HG02763 (cell line): ENCODE measurements around the gene SLC38A3.
A peak's percentile ranks its signal among the peaks of the same experiment; 100 is the strongest.
"Not testable (repeated sequence)": the region's sequence is repeated elsewhere in the genome, so short reads cannot be mapped to it uniquely, and the experiment has no call there.

Experiments
- ATAC-seq: cut with Tn5 transposase; IDR thresholded peaks from one replicate; pipeline ENCODE4 v1.9.1; 2021; ENCODE audit warnings: mild to moderate bottlenecking, moderate library complexity; ENCODE audit not compliant: unreplicated experiment

Gene SLC38A3

DNA sequence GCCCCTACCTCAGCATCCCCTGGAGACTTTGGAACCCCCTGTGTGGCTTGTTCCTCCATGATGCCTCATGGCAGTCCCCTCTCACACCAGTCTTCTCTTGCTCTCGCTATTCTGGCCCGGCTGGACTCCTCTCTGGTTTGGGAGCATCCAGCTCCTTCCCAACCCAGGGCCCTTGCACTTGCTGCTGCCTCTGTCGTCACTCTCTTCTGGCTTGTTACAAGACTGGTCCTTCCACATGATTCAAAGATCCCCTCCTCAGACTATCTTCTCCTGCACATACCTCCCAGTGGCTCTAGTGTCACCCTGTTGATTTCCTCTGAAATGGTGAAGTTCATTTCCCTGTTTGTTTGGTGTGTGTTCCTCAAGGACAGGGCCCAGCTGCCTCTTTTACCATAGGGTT is 24.4 kb downstream of the SLC38A3 start:
- no peak for ATAC-seq

DNA sequence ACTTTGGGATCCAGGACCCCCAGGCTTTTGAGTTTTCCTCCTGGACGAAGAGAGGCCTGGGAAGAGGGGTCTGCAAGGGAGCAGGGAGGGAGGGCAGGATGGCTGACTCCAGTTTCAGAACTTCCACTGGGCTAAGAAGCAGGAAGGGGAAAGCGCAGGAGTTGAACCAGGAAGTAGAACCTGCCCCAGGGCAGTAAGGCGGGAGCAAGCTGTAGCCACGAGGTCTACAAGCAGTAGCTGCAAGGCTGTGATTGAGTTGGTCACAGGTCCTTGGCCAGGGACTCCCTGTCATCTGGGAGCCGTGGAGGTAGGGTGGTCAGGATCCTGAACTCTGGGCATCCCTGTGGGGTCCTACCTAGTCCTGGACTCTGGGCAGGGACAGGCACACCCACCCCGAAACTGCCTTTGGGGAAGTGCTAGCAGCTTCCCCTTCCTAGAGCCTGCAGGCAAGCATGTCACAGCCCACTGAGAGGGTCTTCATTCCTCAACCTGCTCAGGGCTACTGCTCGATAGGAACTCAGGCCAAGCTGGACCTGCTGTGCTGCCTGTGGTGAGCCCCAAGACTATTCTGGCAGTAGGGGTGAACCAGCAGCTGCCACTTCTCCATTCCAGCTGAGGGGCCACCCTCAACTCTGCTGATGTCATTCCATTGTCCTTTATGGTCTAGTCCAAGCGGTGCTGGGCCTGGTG is 25.2 kb downstream of the SLC38A3 start:
- ATAC-seq: no peak

DNA sequence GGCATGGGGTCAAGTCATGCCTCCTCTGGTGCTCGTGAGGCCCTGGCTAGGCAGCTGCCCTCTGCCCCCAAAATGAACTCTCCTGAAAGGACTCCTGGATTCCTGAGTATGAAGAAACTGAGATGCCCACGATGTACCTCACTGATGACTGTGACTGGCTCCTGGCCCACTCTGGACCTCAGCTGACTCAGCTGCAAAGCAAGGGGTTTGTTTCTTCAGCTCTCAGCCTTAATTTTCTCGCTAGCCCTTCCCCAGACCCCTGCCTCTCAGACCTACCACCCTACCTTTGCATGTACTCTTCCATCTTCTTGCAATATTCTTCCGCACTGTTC is 25.7 kb downstream of the SLC38A3 start:
- ATAC-seq: no peak

DNA sequence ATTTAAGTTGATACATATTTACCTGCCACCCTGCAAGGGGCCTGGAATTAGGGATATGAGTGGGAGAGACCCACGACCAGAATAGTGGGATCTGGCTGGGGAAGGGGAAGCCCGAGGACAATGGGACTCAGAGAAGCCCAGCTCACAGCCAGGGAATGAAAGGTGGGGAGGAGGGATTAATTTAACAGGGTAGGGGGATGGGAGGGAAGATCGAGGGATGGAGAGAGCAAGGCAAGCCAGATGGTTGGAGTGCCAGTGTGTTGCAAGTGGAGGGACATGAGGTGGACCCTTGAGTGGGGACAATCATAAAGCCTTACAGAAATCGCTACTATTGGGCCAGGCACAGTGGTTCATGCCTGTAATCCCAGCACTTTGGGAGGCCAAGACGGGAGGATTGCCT is 26.5 kb downstream of the SLC38A3 start:
- no peak for ATAC-seq

DNA sequence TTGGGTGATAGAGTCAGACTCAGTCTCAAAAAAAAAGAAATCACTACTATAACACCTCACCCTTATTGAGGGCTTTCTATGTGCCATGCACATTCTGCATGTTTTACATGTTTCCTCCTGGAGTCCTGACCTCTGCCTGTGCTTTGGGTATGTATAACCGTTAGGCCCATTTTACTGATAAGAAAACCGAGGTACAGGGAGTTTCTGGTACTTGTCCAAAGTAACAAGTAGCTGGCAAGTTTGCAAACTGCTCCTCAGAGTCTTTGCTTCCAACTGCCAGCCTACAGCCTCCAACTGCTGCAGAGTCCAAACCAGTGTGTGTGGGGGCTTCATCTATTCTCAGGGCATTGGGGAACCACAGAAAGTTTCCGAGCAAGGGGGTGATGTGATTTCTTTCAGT is 27.2 kb downstream of the SLC38A3 start:
- ATAC-seq: no peak

DNA sequence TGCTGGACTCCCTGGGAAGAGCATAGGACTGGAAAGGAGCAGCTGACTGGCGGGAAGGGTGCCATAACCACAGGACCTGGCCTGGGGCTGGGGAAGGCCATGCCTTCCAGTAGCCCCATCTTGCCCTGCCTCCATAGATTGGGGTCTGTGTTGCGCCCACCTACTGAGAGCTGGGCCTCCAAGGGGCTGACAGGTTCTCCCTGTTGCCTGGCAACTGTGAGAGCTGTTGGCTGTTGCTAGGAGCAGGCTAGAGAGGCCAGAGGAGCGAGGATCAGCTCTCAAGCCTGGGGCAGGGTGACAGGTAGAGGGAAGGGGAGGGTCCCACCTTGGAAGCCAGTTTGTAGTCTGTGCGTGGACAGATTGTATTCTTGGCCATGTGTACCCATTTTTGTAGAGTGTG is 28.1 kb downstream of the SLC38A3 start:
- no peak for ATAC-seq

DNA sequence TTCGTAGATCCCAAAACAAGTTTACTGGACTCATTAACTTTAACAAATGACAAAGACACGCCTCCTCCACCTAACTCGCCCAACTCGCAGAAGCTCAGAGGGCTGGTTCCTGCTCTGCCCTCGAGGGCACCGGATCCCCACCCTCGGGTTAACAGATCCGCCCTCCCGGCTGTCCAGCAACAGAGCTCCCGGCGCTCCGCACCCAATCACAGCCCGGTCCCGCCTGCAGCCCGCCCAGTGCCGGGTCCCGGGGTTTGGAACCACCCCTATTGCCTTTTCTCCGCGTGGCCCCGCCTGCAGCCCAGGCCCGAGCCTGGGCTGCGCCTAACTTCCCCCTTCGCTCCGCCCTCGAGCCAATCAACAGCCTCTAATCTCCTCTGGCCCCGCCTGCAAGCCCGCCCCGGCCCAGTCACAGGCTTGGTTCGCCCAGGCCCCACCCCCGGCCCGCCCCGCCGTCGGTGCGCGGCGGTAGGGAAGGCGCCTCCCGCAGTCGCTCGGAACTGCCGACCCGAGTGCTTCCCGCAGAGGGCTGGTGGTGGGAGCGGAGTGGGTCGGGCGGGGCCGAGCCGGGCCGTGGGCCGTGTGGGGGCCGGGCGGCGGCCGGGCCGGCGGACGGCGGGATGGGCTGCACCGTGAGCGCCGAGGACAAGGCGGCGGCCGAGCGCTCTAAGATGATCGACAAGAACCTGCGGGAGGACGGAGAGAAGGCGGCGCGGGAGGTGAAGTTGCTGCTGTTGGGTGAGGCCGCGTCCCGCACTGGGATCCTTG is 30.8 kb downstream of the SLC38A3 start, which contains the start of gene GNAI2:
GNAI2 (plus strand) TSS at position 489 of the 768 bp plus-strand sequence; CDS start at position 621, 132 bp downstream.
- ATAC-seq: peak; percentile 93

DNA sequence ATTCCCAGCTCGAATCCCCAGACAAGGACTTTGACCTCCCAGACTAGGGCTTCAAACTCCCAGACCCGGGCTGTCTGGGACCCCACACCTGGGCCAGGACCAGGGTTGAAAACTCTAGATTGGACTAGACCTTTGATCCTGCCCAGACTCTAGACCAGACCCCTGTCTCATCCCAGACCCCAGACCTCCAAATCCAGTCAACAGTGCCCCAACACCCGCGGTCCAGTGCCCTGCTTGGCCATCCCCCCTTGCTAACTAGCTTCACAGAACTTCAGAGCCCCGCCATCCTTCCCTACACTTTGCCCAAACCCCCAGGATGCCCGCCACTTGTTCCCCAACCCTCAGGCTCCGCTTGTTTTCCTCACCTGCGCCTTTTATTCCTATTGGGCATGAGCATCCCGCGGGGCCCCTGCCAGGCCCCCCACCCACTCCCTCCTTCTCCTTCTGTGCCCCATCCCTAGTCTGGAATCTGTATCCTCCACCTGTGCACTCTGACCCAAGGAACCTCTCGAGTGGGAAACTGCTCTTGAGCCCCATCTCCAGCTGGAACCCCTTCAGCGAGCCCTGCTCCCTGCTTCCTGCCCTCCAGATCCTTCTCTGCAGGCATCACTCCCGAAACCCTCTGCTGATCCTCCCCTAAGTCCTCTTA is 31.5 kb downstream of the SLC38A3 start:
- ATAC-seq: no peak

DNA sequence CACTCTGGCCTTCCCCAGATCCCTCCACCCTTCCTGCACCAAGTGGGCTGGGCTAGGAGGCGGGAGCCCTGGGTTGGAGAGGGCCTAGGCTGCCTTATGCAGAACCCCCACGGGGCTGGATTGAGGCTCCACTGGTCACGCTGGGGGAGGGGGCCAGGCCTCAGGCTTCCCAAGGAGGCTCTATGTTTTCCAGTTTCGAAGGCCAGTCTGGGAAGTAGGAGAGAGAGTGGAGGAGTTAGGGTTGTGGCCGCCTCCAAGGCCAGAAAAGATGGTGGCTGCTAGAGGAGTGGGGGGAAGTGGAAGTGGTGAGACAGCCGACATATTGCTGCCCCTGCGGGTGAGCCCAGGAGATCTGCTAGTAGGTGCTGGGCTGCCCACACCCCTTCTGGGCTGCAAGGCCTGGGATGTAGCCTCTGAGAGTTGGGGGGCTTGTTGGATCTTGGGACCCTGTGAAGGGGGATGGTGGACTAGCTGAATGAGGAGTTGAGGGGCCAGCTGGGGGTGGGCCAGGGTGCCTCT is 32.1 kb downstream of the SLC38A3 start:
- ATAC-seq: no peak

DNA sequence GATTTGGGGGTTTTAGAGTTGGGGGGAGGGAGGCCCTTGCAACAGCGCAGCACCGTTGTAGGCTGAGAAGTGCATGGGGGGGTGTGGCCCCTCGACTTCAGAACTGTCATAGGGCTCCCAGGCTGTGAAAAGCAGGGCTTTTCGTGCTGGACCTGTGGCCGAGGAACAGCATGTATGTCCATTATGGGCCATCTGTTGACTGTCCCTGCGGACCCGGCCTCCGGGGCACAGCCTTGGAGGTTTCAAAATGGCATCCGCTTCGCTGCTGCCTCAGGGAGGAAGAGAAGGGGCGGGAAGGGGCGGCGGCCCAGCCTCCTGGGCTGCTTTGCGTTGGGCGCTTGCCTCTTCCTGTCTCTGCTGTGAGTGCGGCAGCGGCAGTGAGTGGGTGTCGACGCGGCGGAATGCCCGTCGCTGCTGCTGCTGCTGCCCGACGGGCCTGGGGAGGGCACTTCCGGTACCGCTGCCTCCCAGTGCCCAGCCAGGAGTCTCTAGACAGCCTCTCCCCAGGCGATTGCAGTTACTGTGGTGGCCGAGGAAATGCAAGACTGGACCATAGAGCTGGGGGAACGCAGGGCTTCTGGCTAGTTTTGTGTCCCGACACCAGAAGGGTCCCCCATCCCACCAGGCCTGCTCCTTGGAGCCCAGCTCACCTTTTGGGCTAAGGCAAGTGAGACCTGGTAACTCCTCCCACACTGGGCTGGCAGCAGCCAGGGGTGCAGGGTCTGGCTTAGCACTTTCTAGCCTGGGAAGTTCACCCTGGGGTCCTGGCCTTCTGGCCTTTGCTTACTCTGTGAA is 32.9 kb downstream of the SLC38A3 start:
- ATAC-seq: peak; percentile 32

DNA sequence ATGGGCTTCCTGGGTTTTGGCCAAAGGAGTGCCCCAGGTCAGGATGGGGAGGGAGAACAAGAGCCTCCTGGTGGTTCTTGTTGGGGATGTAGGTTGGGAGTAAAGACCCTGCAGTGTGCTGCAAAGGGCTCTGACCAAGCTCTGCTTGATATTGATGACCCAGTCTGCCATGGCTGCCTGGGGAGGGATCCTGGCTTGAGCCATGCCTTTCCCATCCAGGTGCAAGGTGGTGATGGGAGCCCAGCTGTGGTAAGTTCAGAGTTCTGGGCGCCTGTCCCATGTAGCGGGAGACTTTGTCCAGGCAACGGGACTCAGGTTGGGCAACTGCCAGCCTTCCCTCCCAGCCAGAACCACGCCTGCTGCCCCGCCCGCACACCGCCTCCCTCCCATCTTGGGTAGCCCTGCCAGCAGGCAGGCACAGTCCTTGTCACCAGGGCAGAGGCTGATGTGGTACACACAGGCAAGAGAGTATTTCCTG is 33.5 kb downstream of the SLC38A3 start:
- ATAC-seq: no peak

DNA sequence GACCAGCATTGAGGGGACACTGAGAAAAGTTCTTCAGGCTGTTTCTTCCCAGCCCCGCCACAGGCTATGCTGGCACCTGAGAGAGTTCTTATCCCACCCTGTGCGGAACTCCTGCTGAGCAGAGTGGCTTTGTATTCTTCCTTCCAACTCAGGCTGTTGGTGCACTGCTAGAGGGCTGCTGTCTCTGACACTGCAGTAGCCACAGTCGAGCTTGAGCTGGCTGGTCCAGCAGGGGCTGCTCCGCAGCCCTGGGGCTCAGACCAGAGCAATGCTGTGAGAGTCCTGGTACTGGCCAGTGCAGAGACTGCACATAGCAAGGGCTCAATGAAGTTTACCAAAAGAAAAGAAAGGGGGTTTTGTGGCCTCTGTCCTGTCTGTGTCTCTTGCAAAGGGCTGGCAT is 34.6 kb downstream of the SLC38A3 start:
- no peak for ATAC-seq

DNA sequence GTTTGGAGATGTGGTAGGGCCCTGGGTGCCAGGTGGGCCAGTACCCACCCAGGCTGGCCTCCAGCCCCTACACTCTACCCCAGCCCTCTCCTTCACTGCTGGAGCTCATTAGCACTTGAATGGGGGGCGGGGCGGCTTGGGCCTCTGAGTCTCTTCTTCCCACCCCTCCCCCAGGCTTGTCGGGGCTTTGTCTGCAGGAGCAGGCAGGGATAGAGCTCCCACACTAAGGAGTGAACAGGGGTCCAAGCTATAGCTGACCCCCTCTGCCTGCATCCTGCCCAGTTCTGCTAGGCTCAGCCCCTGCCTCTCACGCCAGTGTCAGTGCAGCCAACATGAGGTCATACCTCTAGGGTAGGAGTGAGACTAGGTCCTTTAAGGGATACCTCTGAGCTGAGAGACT is 36.1 kb downstream of the SLC38A3 start:
- ATAC-seq: no peak

DNA sequence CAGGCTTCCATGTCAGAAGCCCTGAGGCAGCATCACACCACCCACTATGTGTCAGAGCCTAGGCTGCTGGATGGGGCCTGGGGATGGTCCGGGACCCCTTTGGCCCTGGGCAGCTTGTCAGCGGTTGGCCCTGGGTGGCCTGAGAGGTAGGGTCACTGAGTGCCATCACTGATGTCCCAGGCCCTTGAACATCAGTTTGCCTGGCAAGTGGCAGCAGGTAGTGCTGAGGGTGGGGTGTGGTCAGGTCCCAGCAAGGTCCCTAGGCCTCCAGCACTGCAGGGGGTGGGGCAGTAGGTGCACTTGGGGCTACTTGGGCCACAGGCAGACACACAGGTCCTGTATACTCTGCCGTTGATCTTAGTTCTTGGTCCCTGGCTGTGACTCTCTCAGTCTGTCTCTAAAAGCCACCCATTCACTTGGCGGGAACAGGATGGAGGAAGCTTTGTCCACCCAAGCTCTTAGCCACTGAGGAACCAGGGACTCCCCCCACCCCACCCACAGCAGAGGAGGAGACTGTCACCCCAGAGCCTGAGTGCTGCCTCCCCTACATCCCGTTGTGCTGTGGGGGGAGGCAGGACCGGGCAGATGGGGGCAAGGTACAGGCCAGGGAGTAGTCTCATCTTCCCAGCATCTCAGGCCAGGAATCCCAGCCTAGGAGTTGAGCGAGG is 36.8 kb downstream of the SLC38A3 start:
- no peak for ATAC-seq

DNA sequence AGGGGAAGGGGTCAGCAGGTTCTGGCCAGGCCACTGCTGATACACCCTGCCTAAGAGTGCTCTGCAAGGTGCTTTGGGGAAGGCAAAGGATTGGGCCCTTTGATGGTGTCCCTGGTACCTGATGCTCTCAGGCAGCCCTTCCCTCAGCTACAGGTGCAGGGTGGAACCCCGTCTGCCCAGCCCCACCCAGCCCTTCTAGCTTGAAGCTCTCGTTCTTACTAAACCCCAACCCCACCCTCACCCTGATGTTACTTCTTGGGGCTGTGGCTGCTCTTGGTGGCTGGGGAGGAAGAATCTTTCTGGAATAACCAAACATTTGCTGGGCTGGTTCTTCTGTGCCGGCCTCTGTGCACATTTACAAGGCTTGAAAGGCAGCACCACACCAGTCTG is 37.3 kb downstream of the SLC38A3 start:
- no peak for ATAC-seq

DNA sequence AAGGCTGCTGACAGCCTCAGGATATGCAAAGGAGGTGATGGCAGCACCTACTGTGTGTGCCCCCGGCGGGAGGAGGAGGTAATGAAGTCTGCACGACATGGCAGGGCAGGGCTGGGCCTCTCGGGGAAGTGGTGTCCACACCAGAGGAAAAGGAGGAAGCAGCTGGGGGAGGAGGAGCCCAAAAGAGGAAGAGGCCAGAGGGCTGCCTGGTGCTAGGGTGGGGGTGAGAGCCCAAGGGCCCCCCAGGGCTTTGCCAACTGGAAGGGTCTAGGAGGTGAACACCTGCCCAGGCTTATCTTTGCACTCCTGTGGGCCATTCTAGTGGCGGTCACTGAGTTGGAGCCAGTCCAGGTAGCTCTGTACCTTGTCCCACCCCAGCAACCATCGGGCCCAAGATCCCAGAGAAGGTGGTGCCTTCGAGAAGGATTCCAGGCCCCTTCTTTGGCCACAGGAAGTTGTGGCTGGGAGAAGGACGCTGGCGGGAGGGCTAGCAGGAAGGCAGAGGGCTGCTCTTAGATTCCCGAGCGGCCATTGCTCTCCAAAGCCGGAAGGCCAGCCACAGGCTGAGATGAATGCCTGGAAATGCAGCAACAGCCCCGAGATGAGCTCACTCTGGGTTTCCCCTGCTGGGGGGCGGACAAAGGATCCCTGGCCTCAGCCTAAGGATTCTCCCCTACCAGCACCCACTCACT is 37.9 kb downstream of the SLC38A3 start:
- ATAC-seq: no peak

DNA sequence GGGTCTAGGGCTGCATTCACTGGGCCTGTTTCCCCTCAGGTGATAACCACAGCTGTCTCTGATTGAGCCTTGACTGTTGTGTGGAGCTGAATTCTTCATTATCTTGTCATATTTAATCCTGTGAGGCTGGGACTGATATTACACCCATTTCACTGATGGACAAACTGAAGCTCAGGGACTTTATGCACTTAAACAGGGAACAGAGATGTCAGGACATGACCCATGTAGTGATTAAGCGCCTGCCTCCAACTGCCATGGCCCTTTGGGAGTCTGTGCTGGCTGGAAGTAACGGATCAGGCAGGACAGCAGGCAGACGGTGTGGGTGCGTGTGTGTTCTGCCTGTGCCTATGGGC is 38.4 kb downstream of the SLC38A3 start:
- no peak for ATAC-seq

DNA sequence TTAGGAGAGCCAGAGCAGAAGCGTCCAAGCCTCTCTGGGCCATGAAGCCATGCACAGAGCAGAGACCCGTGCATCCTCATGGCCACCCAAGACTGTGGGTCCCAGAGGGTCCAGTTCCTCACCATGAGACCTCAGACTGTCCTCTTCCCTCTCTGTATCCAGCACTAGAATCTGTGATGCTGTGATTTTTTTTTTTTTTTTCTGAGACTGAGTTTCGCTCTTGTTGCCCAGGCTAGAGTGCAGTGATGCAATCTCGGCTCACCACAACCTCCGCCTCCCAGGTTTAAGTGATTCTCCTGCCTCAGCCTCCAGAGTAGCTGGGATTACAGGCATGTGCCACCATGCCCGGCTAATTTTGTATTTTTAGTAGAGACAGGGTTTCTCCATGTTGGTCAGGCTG is 39.7 kb downstream of the SLC38A3 start:
- ATAC-seq: not testable (repeated sequence)

DNA sequence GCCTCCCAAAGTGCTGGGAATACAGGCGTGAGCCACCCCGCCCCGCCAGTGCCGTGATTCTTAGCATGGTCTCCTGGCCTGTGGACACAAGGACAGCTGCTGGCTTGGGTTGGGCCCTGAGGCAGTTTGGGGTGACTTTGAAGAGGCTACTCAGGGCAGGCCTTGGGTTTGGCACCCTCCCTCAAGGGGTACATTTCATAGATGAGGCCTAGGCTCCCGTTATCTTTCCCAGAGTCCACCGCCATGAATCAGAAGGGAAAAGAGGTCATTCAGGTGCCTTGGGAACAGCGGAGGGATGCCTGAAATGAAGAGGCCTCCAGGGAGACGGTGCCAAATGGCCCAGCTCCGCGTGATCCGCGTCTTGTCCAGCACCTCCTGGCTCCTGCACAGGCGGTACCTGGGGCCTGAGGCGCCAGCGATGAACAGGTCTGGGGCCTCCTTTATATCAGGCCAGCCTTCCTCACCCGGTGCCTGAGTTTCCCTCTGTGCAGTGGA is 40.2 kb downstream of the SLC38A3 start:
- ATAC-seq: no peak
